GM12865 (cell line): ENCODE results near the gene QKI.
"Not testable (repeated sequence)": the region's sequence is repeated elsewhere in the genome, so short reads cannot be mapped to it uniquely, and the experiment has no call there.

ENCODE experiments used
- DNase-seq: peaks from one replicate; pipeline ENCODE4 v3.0.0; 2010; ENCODE audit warnings: low read depth
- H3K4me3 ChIP-seq: 2 replicates; pipeline ENCODE4 v1.5.1; 2011; ENCODE audit warnings: mild to moderate bottlenecking, low read depth, low read length, control low read depth
- CTCF ChIP-seq: IDR thresholded peaks from 2 replicates; pipeline ENCODE4 v1.5.1; 2011; ENCODE audit warnings: low read length, control low read depth, low read depth, inconsistent platforms; ENCODE audit not compliant: insufficient read depth; ENCODE audit errors: missing control alignments

QKI gene

GRCh38 chr6:163438940-163439335 lies 24.4 kb downstream of the QKI start:
- no peak overlapping the region for H3K4me3 ChIP-seq
- TF ChIP-seq CTCF, result no peak
- peak; percentile 30 for DNase-seq

GRCh38 chr6:163439390-163439789 lies 24.9 kb downstream of the QKI start:
- DNase-seq, H3K4me3 ChIP-seq: not testable (repeated sequence)

GRCh38 chr6:163439997-163440396 lies 25.5 kb downstream of the QKI start:
- no peak overlapping the region for H3K4me3 ChIP-seq
- no peak for TF ChIP-seq CTCF
- DNase-seq, result no peak

GRCh38 chr6:163442336-163442735 lies 27.8 kb downstream of the QKI start:
- no peak for DNase-seq
- no peak for TF ChIP-seq CTCF
- no peak overlapping the region for H3K4me3 ChIP-seq

- H3K4me3 ChIP-seq, result no peak overlapping the region
- DNase-seq, result no peak
- no peak for TF ChIP-seq CTCF
These were observed 29.6 kb downstream of the QKI start for GRCh38 chr6:163444077-163444476.

GRCh38 chr6:163446549-163446948 lies 32.0 kb downstream of the QKI start:
- no peak overlapping the region for H3K4me3 ChIP-seq
- no peak for TF ChIP-seq CTCF
- DNase-seq, result no peak

- TF ChIP-seq CTCF, result no peak
- no peak overlapping the region for H3K4me3 ChIP-seq
- no peak for DNase-seq
These were observed 34.6 kb downstream of the QKI start for GRCh38 chr6:163449076-163449475.

- TF ChIP-seq CTCF, result no peak
- H3K4me3 ChIP-seq, result no peak overlapping the region
- no peak for DNase-seq
These were observed 39.9 kb downstream of the QKI start for GRCh38 chr6:163454425-163454824.
